HepG2 (cell line): ENCODE measurements around the gene DDX31.

Experiments used
- FOXM1 ChIP-seq: sonication (generic); formaldehyde crosslinking; IDR thresholded peaks from 2 replicates; pipeline ENCODE4 v1.5.0; 2020; ENCODE audit warnings: missing genetic modification reagents
- MXD4 ChIP-seq: IDR thresholded peaks from 2 replicates; pipeline ENCODE4 v1.6.1; 2016; ENCODE audit warnings: mild to moderate bottlenecking, missing biosample characterization, missing genetic modification reagents
- MZF1 ChIP-seq: sonication (generic); formaldehyde crosslinking; IDR thresholded peaks from 2 replicates; pipeline ENCODE4 v1.8.1; 2023; ENCODE audit warnings: mild to moderate bottlenecking, missing genetic modification reagents, borderline replicate concordance
- PAX8 ChIP-seq: sonication (generic); formaldehyde crosslinking; IDR thresholded peaks from 2 replicates; pipeline ENCODE4 v1.8.0; 2022; ENCODE audit warnings: mild to moderate bottlenecking, missing genetic modification reagents, borderline replicate concordance
- RBFOX2 ChIP-seq: fragments of 200-400 bp; formaldehyde crosslinking; IDR thresholded peaks from 2 replicates; pipeline ENCODE4 v1.6.1; 2017; ENCODE audit warnings: low read depth, mild to moderate bottlenecking, low read length
- ZBTB37 ChIP-seq: sonication (generic); formaldehyde crosslinking; IDR thresholded peaks from 2 replicates; pipeline ENCODE4 v1.4.0; 2020; ENCODE audit warnings: mild to moderate bottlenecking, missing genetic modification reagents
- ZNF850 ChIP-seq: sonication (generic); formaldehyde crosslinking; conservative IDR thresholded peaks from 2 replicates; pipeline ENCODE4 v1.9.0; 2021; ENCODE audit warnings: mild to moderate bottlenecking, missing genetic modification reagents
- TF ChIP-seq, protein P1 (sequence below): IDR thresholded peaks from 2 replicates; pipeline ENCODE4 v1.6.1; 2016; ENCODE audit warnings: low read depth
- TF ChIP-seq, protein P2 (sequence below): sonication (generic); formaldehyde crosslinking; IDR thresholded peaks from 2 replicates; pipeline ENCODE4 v1.5.1; 2020; ENCODE audit warnings: mild to moderate bottlenecking, missing genetic modification reagents, moderate library complexity
- TF ChIP-seq, protein P3 (sequence below): IDR thresholded peaks from 2 replicates; pipeline ENCODE4 v1.6.1; 2012; ENCODE audit warnings: low read depth, low read length, improper control_type of control experiment

DNA sequence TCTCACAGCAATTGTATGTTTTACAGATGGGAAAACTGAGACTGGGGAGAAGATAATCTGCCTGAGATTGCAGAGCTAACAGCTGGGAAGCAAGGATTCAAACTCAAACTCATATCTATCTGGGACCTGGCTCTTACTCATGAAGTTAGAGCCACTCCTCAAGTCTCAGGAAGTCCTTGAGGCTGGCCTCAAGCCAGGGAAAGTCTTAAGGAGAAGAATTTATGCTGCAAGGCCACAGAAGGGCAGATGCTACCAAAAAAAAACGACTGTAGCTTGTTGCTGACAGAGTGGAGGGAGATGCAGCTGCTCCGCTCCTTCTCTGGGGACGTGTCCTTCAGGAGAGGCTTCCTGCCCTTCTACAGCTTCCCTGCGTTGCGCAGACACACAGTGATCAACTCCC is 47.6 kb downstream of the DDX31 start:
- TF ChIP-seq FOXM1 (no peak), ZBTB37 (CRISPR knock-in tag) (no peak), RBFOX2 (no peak), MZF1 (CRISPR knock-in tag) (no peak), PAX8 (CRISPR knock-in tag) (no peak), MXD4 (CRISPR knock-in tag) (no peak), ZNF850 (CRISPR knock-in tag) (no peak)
- TF ChIP-seq, protein P1, sequence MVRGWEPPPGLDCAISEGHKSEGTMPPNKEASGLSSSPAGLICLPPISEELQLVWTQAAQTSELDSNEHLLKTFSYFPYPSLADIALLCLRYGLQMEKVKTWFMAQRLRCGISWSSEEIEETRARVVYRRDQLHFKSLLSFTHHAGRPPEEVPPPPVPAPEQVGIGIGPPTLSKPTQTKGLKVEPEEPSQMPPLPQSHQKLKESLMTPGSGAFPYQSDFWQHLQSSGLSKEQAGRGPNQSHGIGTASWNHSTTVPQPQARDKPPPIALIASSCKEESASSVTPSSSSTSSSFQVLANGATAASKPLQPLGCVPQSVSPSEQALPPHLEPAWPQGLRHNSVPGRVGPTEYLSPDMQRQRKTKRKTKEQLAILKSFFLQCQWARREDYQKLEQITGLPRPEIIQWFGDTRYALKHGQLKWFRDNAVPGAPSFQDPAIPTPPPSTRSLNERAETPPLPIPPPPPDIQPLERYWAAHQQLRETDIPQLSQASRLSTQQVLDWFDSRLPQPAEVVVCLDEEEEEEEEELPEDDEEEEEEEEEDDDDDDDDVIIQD (CRISPR knock-in tag): no peak
- TF ChIP-seq, protein P2, sequence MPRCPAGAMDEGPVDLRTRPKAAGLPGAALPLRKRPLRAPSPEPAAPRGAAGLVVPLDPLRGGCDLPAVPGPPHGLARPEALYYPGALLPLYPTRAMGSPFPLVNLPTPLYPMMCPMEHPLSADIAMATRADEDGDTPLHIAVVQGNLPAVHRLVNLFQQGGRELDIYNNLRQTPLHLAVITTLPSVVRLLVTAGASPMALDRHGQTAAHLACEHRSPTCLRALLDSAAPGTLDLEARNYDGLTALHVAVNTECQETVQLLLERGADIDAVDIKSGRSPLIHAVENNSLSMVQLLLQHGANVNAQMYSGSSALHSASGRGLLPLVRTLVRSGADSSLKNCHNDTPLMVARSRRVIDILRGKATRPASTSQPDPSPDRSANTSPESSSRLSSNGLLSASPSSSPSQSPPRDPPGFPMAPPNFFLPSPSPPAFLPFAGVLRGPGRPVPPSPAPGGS (CRISPR knock-in tag): no peak
- TF ChIP-seq, protein P3, sequence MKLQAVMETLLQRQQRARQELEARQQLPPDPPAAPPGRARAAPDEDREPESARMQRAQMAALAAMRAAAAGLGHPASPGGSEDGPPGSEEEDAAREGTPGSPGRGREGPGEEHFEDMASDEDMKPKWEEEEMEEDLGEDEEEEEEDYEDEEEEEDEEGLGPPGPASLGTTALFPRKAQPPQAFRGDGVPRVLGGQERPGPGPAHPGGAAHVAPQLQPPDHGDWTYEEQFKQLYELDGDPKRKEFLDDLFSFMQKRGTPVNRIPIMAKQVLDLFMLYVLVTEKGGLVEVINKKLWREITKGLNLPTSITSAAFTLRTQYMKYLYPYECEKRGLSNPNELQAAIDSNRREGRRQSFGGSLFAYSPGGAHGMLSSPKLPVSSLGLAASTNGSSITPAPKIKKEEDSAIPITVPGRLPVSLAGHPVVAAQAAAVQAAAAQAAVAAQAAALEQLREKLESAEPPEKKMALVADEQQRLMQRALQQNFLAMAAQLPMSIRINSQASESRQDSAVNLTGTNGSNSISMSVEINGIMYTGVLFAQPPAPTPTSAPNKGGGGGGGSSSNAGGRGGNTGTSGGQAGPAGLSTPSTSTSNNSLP: no peak
